GM19238 (cell line): ENCODE measurements around the gene GRIK5.
A peak's percentile ranks its signal among the peaks of the same experiment; 100 is the strongest.
"Not testable (repeated sequence)": the region's sequence is repeated elsewhere in the genome, so short reads cannot be mapped to it uniquely, and the experiment has no call there.

Experiments
- DNase-seq: peaks from one replicate; pipeline ENCODE4 v3.0.0; 2011; ENCODE audit warnings: low spot score; ENCODE audit not compliant: insufficient read length

Gene GRIK5

DNA sequence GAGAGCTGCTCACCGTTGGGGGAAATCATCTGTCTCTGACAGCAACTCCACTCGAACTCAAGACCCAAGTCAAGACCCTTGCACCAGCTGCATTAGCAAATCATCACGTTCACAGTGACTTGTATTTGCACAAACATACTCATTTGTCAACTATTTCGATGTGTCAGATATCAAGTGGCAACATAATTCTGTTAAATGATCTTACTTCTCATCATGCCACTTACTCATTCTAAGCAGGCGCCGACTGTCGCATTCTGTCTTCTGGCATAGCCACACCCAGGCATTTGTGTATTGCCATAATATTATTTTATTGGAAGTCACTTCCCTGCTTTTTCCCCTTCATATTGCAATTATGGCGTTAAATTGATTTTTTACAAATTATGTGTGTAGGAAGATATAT lies 53.0 kb downstream of the GRIK5 start:
- DNase-seq: no peak

- DNase-seq: not testable (repeated sequence)
Observed at GRCh38 chr19:42012747-42013146, 57.3 kb downstream of the GRIK5 start.

GRCh38 chr19:42010245-42011126 lies 59.5 kb downstream of the GRIK5 start:
- no peak for DNase-seq

DNA sequence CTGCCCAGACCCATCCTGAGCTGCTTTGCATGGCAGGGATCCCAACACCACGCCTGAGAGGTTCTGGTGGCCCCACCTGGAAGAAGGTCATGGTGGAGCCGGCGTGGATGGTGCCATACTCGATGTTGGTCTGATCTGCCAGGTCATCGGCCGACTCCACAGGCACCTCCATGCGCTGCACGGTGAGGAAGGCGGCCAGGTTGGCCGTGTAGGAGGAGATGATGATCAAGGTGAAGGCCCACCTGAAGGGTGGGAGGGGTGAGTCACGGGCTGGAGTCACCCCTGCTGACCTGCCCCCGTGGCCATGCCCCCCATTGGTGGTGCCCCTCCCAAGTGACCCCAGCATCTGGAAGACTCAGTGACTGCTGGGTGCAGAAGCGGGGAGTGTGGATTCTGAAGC lies 63.4 kb downstream of the GRIK5 start:
- no peak for DNase-seq

GRCh38 chr19:42005504-42005903 lies 64.5 kb downstream of the GRIK5 start:
- DNase-seq: no peak

- DNase-seq: no peak
Observed at GRCh38 chr19:42003506-42004294, 66.3 kb downstream of the GRIK5 start.

- DNase-seq: no peak
Observed at GRCh38 chr19:41999878-42000208, 70.2 kb downstream of the GRIK5 start.

DNA sequence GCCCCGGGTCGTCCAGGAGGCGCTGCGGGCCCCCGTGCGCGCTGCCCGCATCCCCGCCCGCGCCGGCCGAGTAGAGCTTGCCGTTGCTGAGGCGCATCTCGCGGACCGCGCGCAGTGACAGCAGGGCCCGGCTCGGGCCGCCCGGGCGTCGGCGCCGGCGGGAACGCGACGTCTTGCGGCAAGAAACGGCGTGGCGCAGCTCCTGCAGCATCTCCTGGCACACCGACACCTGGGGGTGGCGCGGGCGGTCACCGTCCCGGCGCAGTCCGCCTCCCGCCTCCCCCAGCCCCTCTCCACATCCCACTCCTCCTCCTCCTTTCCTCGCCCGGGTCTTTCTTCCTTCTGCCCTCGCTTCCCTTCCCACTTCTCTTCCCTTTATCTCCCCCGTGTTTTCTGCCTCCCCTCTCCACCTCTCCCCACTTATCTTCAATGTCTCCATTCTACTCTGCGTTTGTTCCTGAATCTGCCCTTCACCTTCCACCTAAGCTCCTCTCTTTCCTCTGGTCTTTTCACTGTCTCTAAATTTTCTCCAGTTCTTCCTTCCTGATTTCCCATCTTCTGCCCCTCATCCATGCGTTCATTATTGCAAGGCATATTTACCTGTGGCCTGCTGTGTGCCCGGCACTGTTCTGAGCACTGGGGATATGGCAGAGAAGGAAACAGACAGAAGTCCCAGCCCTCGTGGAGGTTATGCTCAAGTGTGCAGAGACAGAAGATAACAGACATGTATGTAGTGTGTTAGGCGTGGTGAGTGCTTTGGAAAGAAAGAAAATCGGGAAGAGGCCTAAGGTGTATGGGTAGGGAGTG lies 70.7 kb downstream of the GRIK5 start:
- DNase-seq: no peak

- peak; percentile 45 for DNase-seq
Observed at GRCh38 chr19:41998246-41999020, 71.6 kb downstream of the GRIK5 start.

GRCh38 chr19:41997851-41998229 lies 72.2 kb downstream of the GRIK5 start:
- DNase-seq: no peak

DNA sequence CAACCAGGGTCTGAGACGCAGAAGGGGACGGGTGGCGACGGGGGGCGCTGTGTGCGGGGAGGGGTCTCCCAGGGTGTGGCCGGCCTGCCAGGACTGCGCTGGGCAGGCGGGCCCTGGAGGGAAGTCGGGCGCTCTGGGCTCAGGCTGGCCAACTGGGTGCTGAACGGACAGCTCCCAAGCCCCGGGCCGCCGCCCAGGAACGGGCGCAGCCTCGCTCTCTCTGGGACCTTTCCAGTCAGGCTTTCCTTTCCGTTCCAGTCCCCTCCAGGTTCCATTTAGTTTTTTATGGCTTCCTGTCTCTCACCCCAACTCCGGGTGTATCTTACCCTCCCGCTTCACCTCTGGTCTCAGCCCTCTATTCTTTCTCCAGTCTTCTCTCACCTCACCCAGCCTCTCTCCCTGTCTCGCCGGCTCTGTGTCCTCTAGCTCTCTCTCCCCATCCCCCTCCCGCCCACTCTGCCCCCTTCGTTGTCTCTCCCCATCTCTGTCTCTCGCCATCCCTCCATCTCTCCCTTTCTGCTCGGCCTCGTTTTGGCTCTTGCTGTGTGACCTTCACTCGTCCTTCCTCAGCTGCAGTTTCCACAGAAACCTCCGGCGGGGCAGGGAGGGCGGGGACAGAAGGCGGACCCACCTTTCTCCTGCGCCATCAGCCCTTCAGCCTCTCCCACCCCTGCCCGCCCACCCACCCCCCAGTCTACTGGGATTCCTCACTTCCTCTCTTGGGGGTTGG lies 72.7 kb downstream of the GRIK5 start:
- DNase-seq: peak; percentile 60

DNA sequence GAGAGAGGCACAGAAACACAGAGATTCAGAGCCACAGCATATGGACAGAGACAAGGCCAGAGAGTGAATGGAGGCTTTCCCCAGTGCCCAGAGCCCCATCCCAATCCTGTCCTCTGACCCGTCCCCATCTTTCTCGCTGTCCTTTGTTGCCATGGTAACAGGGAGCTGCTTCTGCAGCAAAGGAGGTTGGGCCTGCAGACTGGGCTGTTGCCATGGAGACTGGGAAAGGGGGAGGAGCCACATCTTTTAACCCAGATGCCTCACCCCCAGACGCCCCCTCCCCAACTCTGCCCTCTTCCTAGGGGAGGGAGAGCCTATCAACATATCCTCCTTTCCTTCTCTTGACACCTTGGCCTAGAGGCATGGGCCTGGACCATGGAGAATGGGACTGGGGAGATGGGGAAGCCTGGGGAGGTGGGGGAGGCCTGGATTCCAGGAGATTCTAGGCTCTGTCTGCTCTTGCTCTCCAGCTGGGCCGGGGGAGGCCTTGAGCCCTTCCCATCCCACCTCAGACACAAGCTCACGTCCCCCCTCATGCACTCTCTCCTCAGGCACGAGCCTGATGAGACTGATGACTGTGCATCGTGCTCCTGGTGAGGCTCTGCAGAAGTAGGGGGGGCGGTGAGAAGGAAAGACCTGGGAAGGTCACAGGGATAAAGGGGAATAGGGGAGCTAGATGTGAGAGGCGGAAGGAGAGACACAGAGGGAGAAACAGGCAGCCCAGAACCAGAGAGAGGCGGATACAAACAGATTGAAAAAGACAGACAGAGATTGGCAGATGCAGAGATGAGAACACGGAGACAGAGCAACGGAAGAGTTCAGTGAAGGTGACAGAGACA lies 73.8 kb downstream of the GRIK5 start:
- no peak for DNase-seq

DNA sequence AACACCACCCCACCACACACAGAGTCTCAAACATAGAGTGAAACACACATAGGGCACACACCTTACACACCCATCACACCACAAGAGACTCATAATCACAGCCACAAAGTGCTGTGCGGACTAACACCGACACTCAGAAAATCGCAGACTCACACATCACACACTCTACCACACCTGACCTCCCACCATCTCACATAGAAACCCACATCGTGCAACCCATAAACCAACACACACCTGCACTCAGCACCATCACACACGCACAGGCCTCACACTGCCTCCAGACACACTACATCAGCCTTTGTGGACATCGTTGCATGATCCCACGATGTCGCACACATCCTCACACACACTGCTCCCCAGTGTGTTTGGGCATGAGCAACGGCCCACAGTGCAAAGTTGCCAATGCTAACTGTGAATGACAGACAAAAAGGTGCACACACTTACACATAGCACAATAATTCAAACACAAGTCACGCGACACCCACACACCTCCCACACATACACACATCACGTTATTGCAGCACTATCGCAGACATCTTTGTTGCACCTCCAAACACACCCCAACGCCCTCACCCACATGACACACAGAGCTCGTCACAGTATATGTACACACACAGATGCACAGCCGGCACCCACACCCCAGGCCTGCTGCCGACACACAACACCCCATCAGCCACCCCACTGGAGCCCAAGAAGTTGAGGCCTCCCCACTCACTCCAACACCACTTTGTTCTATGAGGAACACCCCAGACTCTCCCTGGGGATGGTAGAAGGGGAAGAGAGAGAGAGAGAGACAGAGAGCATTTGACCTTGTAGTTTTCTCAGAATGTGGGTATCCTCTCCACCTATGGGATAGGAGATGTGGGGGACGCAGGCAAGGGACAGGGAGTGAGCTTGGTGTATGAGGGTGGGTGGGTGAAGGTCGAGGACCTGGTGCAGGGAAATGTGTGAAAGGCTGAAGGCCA lies 74.7 kb downstream of the GRIK5 start:
- DNase-seq: no peak

GRCh38 chr19:41994521-41994971 lies 75.5 kb downstream of the GRIK5 start:
- no peak for DNase-seq

GRCh38 chr19:41993612-41994483 lies 76.2 kb downstream of the GRIK5 start, which contains the start of gene ATP1A3:
ATP1A3 (minus strand) TSS chr19:41994230; CDS start chr19:41994076, 154 bp downstream.
- peak; percentile 76 for DNase-seq

DNA sequence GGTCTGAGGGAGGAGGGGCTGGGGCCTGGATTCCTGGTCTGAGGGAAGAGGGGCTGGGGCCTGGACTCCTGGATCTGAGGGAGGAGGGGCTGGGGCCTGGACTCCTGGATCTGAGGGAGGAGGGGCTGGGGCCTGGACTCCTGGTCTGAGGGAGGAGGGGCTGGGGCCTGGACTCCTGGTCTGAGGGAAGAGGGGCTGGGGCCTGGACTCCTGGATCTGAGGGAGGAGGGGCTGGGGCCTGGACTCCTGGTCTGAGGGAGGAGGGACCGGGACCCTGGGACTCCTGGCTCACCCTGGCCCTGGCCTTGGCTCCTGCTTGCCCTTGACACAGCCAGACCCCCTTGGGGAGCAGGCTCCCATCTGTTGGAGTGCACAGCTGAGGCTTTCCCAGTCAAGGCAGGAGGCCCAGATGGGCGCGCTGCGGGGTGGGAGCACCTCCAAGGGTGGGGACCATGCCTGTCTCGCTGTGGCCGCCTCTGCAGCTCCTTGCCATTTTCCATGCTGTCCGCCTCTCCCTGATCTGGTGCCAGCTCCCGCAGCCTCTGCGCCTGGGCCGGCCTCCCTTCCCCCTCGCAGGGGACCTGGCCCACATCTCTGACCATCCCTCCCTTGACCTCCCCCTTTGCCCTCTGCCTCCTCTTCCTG lies 78.0 kb downstream of the GRIK5 start:
- not testable (repeated sequence) for DNase-seq

GRCh38 chr19:41991025-41991424 lies 79.0 kb downstream of the GRIK5 start:
- DNase-seq: no peak
